Brain pericyte (primary cell): ENCODE data around the gene UAP1.

Experiments
- DNase-seq: peaks from one replicate; pipeline ENCODE4 v3.0.0-alpha.2; 2012; ENCODE audit warnings: low read depth, low spot score

The UAP1 gene

DNA sequence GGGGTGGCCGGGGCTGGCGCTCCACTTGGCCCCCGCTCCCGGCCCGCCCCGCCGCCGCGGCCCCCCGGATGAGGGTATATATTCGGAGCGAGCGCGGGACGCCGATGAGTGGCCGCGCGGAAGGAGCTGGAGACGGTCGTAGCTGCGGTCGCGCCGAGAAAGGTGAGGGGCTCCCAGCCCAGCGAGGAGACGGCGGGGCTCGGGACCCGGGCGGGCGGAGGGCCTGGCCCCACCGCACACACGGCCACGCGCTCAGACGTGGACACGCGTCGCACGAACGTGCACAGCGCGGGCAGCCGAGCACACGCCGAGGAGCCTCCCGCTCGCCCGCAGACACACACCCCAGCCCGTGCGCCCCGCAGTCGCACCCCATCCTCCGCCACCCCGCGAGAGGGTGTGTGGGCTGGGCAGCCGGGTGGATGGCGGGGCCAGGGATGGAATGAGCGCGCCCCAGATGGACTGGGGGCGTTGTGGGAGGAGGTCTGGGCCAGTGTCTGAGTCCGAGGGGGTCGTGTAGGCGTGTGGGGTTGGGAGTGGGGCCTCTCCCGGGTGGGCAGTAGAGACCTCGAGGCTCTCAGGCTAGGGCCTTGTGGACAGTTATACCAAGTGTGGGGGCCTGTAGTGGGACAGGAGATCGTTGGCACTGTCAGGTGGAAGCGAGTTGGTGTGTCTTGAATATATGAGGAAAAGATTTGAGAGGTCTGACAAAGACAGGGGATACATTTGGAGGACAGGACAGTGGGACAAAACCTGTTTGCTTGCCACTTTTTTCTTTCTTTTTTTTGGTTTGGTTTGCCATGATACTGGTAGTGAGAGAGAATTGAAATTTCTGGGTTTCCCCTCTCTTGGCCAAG is at the start of gene UAP1:
TSS of gene UAP1 (plus strand) at position 107 of the 854 bp plus-strand sequence. CDS start 4,347 bp downstream, outside the sequence.
- no peak for DNase-seq

GRCh38 chr1:162527314-162527713 is 34.2 kb upstream of the UAP1 start:
- no peak for DNase-seq

- no peak for DNase-seq
These were observed 31.1 kb upstream of the UAP1 start for GRCh38 chr1:162530307-162530987.

DNA sequence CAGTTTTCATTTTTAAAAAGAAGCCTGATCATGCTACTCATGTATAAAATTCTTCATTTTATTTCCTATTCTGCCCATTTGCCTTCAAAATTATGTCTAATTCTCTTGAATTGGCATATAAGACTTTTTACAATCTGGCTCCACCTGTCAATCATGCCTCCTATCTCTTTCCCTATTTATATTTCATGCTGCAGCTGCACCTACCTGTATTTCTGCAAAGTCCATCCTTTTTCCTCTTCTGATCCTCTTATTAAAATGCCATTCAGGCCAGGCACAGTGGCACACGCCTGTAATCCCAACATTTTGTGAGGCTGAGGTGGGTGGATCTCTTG is 30.6 kb upstream of the UAP1 start:
- DNase-seq, result no peak

- no peak for DNase-seq
These were observed 26.0 kb upstream of the UAP1 start for GRCh38 chr1:162535501-162535900.

GRCh38 chr1:162536511-162536910 is 25.0 kb upstream of the UAP1 start:
- no peak for DNase-seq

GRCh38 chr1:162537216-162537615 is 24.3 kb upstream of the UAP1 start:
- no peak for DNase-seq

GRCh38 chr1:162538815-162539431 is 22.6 kb upstream of the UAP1 start:
- DNase-seq, result no peak

GRCh38 chr1:162541619-162542141 is 19.8 kb upstream of the UAP1 start:
- DNase-seq, result no peak

DNA sequence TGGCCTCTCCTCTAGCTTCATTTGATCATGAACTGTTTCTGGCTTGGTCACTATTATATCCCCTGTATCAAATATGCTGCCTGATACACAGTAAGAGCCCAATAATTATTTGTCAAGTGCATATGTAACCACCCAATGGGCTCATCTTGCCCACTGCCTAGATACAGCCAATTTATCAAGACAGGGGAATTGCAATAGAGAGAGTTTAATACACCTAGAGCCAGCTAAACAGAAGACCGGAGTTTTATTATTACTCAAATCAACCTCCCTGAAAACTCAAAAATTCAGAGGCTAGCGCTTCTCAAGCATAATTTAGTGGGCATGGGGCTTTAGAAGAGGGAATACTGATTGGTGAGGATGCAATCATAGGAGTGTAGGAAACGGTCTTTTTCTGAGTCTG is 18.3 kb upstream of the UAP1 start:
- DNase-seq, result no peak

DNA sequence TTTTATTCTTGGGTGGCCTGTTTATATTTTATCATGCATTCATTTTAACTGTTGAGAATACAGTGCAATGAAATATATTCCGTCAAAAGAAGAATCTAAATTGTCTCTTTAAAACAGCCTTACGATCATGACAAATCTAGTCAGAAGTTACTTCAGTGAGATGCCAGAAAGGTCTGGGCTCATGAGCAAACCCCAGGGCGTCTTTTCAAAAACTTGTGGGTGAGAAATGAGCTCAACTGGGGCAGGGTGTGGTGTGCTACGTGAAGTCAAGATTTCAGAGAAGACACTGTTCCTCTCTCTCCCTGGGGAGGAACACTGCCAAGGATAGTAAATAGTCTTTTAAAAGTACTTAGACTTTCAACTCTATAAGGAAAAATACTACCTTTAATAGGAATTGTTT is 13.4 kb upstream of the UAP1 start:
- DNase-seq, result no peak

GRCh38 chr1:162549001-162549400 is 12.5 kb upstream of the UAP1 start:
- DNase-seq, result no peak

DNA sequence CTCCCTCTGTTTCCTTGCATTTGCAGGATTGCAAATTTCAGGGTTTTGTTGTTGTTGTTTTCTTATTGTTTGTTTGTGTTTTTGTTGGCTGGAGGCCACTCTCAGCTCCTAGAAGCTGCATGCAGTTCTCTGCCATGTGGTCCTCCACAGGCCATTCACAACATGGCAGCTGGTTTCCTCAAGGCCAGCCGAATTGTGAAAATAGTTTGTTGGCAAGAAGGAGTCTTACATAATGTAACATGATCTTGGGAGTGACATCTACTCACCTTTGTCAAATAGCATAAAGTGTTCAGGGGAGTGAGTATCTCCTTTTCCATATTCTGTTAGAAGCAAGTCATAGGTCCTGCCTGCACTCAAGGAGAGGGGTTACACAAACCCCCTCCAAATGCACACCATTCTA is 10.6 kb upstream of the UAP1 start:
- no peak for DNase-seq

GRCh38 chr1:162551969-162552683 is 9.4 kb upstream of the UAP1 start:
- DNase-seq, result no peak

- no peak for DNase-seq
These were observed 8.8 kb upstream of the UAP1 start for GRCh38 chr1:162552684-162553252.

DNA sequence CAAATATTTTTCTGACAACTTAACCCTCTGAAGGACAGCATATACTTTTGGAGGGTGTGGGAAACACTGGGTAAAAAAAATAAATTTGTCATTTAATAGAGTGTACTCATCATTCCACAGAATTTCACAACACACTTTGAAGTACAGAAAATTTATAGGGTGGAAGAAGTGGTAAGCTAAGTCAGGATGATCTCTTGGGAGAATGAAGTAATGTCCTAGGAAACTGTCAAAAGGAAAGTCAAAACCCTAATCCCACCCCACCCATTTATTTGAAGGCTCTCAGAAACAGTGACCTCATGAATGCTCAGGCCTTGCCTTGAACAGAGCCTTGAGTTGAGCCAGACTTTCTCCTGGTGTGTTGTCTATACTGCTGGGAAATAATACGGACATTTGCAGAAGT is 7.3 kb upstream of the UAP1 start:
- no peak for DNase-seq

GRCh38 chr1:162557536-162557935 is 4.0 kb upstream of the UAP1 start:
- no peak for DNase-seq

DNA sequence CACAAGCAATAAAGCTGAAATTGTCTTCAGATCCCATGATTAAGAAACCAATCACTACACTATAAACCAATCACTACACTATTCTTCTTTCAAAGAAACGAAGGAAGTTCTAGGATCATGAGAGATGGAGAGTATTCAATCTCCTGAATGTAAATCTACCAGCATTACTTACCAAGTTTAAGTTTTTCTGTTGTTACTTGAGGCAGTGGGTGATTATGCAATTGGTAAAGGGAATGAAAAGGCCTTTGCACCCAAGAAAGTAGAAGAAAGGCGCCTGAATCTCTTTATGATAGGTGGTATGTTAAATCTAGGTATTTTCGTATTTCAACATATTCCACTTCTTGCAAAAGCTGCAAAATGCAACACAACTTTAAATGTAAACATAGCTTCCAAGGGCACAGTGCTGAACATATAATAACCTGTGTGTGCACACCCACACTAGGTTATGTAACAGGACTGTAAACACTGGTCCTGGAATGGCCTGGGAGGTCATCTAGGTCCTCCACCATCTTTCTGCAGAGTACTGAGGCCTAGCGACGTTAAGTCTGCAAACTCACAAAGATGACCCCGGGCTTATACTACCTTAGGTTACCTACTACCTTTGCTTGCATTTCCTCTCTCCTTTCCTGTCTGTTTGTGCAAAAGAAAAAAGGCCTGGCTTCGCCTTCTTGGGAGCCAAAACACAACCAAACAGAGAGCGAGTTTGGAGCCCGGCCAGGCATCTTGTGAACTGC is 1.1 kb upstream of the UAP1 start:
- no peak for DNase-seq

- DNase-seq, result peak; percentile 88
These were observed 396 bp upstream of the UAP1 start for GRCh38 chr1:162561037-162561615.

GRCh38 chr1:162562470-162562828 is 927 bp downstream of the UAP1 start:
- no peak for DNase-seq
